Iris pigment epithelial cell (primary cell): ENCODE measurements around the gene ZGRF1.
"Not testable (repeated sequence)": the region's sequence is repeated elsewhere in the genome, so short reads cannot be mapped to it uniquely, and the experiment has no call there.

Experiments
- DNase-seq: peaks from one replicate; pipeline ENCODE4 v3.0.0-alpha.2; 2011; ENCODE audit warnings: low read depth

ZGRF1 gene

GRCh38 chr4:112516471-112517066 is 120.1 kb downstream of the ZGRF1 start:
- DNase-seq: no peak

DNA sequence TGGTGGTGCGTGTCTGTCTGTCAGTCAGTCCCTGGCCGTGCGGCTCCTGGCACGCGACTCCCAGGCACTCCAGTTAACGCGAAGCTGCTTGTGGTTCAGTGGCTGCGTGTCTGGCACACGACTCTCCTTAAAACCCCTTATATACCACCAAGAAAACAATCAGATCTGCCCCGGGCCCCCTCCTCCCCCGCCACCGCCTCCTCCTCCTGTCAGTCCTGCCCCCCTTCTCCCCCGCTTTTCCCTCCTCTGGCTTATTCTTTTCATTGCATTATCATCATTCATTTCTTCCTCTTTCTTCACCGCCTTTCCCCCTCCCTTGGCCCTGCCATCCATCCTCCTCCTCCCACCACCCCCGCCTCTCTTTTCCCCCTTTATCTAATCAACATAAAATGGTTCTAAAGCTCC is 120.6 kb downstream of the ZGRF1 start, which contains the start of gene NEUROG2:
TSS of gene NEUROG2 (minus strand) at position 115 of the 405 bp plus-strand sequence. CDS start 705 bp downstream, outside the sequence.
- no peak for DNase-seq

DNA sequence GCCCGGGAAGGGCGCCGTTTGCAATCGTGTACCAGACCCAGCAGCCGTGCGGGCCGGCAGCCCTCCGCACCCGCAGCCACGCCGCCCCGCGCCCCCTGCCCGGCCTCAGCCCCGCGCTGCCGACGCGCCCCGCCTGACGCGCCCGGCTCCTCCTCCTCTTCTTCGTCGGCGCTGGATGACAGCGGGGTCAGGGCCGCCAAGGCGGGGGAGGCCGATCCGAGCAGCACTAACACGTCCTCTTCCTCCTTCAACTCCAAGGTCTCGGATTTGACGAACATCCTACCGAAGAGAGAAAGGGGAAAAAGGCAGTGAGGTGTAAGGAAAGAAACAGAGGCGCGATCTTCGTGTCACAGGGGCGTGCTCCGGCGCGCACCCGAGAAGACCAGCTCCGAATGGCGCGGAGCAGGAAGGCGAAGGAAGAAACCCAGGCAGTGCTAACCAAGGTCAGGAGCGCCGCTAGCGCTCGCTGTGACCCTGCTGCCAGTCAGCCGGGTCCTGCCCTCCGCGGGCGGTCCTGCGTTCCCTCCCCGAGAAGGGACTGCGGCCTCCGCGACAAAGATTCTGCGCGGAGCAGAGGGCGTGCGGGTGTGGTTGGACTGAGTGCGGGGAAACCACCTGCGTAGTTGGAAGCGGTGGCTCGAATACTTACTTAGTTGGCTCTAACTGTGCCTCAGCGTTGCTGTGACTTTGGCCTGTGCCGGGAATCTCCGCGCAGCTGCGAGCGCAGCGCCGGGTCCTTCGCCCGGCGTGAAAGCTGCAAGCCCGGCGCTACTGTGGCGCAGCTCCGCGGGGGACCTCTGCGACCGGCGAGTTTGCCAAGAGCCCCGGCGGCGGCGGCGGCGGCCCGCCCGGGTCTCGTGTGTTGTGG is 121.3 kb downstream of the ZGRF1 start:
- DNase-seq: peak; percentile 41

GRCh38 chr4:112514647-112515197 is 122.0 kb downstream of the ZGRF1 start:
- peak; percentile 11 for DNase-seq

GRCh38 chr4:112513971-112514646 is 122.6 kb downstream of the ZGRF1 start:
- no peak for DNase-seq

DNA sequence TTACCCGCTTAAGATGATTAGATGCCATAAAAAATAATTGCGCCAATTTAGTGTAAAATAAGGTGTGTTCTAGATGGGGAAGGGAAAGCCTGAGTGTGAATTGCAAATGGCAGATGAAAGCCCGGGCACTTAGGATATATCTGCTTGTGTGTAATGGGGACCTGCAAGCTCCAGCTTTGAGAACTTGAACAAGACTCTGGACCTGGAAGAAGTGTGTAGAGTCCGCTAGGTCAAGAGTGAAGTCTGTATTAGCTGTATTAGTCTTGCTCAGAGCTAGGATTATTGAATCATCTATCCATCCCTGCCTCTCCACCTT is 124.9 kb downstream of the ZGRF1 start:
- no peak for DNase-seq

GRCh38 chr4:112511093-112511802 is 125.5 kb downstream of the ZGRF1 start:
- DNase-seq: no peak

- no peak for DNase-seq
Measured at GRCh38 chr4:112510291-112511092, 126.2 kb downstream of the ZGRF1 start.

GRCh38 chr4:112509243-112510141 is 127.2 kb downstream of the ZGRF1 start:
- no peak for DNase-seq

DNA sequence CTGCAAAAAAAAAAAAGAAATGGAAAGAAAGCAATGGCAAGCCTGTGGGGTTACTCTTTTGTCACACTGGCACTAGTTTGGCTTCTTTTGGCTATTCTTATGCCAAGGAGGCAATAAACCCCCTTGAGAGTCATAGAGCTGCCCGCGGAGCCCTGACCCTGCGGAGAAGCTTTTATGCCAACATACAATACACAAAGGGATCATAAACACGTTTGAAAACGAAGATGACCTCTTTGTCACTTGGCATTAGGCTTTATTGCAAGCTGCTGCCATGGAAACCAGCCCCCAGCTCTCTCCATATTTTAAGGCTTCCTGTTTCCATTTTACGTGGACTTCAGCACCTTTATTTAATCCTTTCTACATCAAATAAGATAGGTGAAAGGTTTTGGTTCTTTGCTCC is 128.4 kb downstream of the ZGRF1 start:
- no peak for DNase-seq

GRCh38 chr4:112504807-112505206 is 131.9 kb downstream of the ZGRF1 start:
- DNase-seq: no peak

DNA sequence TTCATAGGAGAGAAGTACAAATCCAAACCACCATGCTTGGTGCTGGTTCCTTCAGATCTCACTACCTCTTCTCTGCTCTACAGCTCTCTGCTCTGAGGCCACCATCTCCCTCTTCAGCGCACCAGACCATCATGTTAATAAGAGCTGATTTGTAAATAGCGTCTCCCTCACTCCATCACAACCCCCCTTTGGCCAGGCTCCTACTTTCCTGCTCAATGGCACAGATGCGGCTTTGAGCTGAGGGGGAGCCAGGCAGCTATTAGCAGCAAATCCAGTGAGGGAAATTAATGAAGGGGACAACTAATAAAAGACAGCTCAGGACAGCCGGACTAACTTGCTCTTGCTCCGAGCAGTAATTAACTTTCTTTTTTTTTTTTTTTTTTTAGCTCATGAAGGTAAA is 133.8 kb downstream of the ZGRF1 start:
- DNase-seq: no peak

GRCh38 chr4:112492321-112492720 is 144.4 kb downstream of the ZGRF1 start:
- DNase-seq: no peak

DNA sequence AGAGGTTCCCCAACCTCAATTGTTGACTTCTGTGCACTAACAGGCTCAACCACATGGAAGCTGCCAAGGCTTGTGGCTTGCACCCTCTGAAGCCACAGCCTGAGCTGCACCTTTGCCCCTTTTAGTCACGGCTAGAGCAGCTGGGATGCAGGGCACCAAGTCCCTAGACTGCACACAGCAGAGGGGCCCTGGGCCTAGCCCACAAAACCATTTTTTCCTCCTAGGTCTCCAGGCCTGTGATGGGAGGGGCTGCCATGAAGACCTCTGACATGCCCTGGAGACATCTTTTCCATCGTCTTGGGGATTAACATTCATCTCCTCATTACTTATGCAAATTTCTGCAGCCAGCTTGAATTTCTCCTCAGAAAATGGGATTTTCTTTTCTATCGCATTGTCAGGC is 145.9 kb downstream of the ZGRF1 start:
- not testable (repeated sequence) for DNase-seq
